ENCODE results near the gene RASAL2. TPM values are rescaled to one million over a fixed set of nuclear protein-coding genes. Genes with fewer than 3 reads are reported as not detected.
A peak's percentile ranks its signal among the peaks of the same experiment; 100 is the strongest.

The RASAL2 gene
- total RNA-seq, 1 experiment from 2014 or later: 22.2 TPM

DNA sequence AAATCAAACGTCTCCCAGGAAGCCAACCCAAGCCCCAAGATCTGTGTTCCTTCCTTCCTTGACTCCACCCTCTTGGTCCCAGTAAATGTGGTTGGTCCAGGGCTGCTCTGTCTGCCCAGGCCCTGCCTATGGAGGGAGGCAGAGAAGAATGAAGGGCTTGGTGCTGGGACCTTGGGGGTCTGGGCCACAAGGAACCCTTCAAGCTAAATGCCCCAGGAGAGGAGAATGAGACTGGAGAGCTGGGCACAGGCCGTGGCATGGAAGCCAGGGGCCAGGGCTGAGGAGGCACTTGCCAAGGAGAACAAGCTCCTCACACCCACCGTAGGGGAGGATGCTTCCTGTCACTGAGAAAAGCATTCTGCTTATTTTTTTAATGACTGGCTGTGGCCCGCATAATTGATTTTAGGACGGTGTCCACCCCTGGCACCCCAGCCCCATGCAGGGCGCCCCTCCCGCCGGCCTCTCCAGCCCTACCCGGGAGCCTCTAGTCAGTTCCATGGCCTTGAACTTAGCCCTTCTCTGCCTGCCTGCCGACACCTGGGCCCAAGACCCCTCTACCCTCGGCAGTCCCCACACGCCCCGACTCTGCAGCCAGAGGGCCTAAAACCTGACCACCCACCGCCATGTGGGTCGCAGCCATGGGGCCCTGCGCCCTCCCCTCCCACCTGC, 402.0 kb downstream of the RASAL2 start:
- Histone ChIP-seq H4K8ac (replicated peaks; ENCODE audit: insufficient read length, low read depth, low read length) (no peak overlapping the region), H3K9ac (ENCODE audit: extremely low read depth, insufficient read length, low read length) (no peak overlapping the region), H2AK5ac (ENCODE audit: insufficient read length, low read length) (no peak overlapping the region), H4K20me1 (ENCODE audit: control insufficient read depth, insufficient read depth, insufficient read length) (no peaks in the 10 kb centered on the region), H3K9me3 (ENCODE audit: control insufficient read depth, low read depth, low read length) (no peaks in the 10 kb centered on the region), H3K23ac (ENCODE audit: insufficient read length, low read depth, low read length) (no peak overlapping the region), H3K18ac (ENCODE audit: insufficient read length, low read depth, low read length) (no peak overlapping the region), H4K5ac (ENCODE audit: insufficient read length, low read depth, low read length) (no peak overlapping the region), H2BK15ac (ENCODE audit: low read depth, low read length) (no peak overlapping the region), H3K4ac (ENCODE audit: low read depth, low read length) (no peak overlapping the region), H2BK5ac (ENCODE audit: insufficient read length, low read length) (no peak overlapping the region), H3K4me2 (ENCODE audit: insufficient read depth, insufficient read length, low read length) (no peak overlapping the region), H3K79me2 (ENCODE audit: insufficient read depth, low read length) (no peaks in the 10 kb centered on the region), H2BK120ac (ENCODE audit: low read depth, low read length, poor library complexity, severe bottlenecking) (no peak overlapping the region), H3K14ac (ENCODE audit: insufficient read depth, low read length) (no peak overlapping the region), H3K23me2 (ENCODE audit: insufficient read length, low read depth, low read length, poor library complexity, severe bottlenecking) (no peaks in the 10 kb centered on the region), H3K27ac (ENCODE audit: insufficient read length, low read depth, low read length) (no peak overlapping the region), H2AFZ (ENCODE audit: low read length) (no peak overlapping the region), H3T11ph (ENCODE audit: low read length) (no peak overlapping the region), H2BK20ac (ENCODE audit: low read depth, low read length, poor library complexity, severe bottlenecking) (no peak overlapping the region), H3K4me1 (ENCODE audit: insufficient read depth, low read length) (no peaks in the 10 kb centered on the region; the same call in 1 of the 2 replicates), H3K56ac (ENCODE audit: insufficient read length, low read depth, low read length) (no peak overlapping the region), H3K79me1 (ENCODE audit: insufficient read depth, low read depth, low read length, poor library complexity, severe bottlenecking) (no peaks in the 10 kb centered on the region), H4K91ac (ENCODE audit: insufficient read length, low read depth, low read length) (no peak overlapping the region), H2BK12ac (ENCODE audit: insufficient read length, low read depth, low read length) (no peak overlapping the region), H3K27me3 (ENCODE audit: insufficient read depth, low read length) (no peaks in the 10 kb centered on the region)
- Mint-ChIP-seq H3K36me3 (ENCODE audit: insufficient read depth in 1 of 3, low read depth in 3 of 3) (no peaks in the 10 kb centered on the region), H3K4me1 (peaks cover 13 to 16% of the 10 kb centered on the region in 2 experiments), H3K27ac (no peak overlapping the region), H3K27me3 (ENCODE audit: low read depth) (peaks cover 6% of the 10 kb centered on the region), H3K9me3 (no peaks in the 10 kb centered on the region), H3K4me3 (no peak overlapping the region)
- WGBS (ENCODE audit: extremely low coverage, insufficient read length, low lambda C conversion rate): no CpG with 5 or more reads among the region's 16 CpGs
- DNase-seq: peak; percentile 25
- TF ChIP-seq, protein P1, sequence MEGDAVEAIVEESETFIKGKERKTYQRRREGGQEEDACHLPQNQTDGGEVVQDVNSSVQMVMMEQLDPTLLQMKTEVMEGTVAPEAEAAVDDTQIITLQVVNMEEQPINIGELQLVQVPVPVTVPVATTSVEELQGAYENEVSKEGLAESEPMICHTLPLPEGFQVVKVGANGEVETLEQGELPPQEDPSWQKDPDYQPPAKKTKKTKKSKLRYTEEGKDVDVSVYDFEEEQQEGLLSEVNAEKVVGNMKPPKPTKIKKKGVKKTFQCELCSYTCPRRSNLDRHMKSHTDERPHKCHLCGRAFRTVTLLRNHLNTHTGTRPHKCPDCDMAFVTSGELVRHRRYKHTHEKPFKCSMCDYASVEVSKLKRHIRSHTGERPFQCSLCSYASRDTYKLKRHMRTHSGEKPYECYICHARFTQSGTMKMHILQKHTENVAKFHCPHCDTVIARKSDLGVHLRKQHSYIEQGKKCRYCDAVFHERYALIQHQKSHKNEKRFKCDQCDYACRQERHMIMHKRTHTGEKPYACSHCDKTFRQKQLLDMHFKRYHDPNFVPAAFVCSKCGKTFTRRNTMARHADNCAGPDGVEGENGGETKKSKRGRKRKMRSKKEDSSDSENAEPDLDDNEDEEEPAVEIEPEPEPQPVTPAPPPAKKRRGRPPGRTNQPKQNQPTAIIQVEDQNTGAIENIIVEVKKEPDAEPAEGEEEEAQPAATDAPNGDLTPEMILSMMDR (conservative IDR thresholded peaks at IDR 0.05): no peak
